G401 (cell line): Measurements from ENCODE around the gene ZNF708. TPM values are rescaled to one million over a fixed set of nuclear protein-coding genes. Genes with fewer than 3 reads are reported as not detected.
"Not testable (repeated sequence)": the region's sequence is repeated elsewhere in the genome, so short reads cannot be mapped to it uniquely, and the experiment has no call there.

Source experiments
- DNase-seq: peaks from one replicate; pipeline ENCODE4 v3.0.0-alpha.2; 2015; ENCODE audit warnings: low spot score
- in situ Hi-C: cut with HindIII; loops from 2 replicates; pipeline ENCODE4 v1.10.0; 2016; ENCODE audit warnings: low sequenced_read_pairs, mixed read lengths
- total RNA-seq: library from RNA; depleted of rRNA; stranded (reverse); fragments of >200 nt; shearing (Covaris generic); gene quantifications from 2 replicates; pipeline ENCODE4 v1.2.3, GENCODE V29; 2014; rRNA removed

ZNF708 gene
- total RNA-seq: 5.5 and 29.7 TPM in 2 replicates

- in situ Hi-C loops: no loop called here
- peak; percentile 97 for DNase-seq
Observed at GRCh38 chr19:21328885-21329605, at the start of gene ZNF708. Gene ZNF708 (minus strand): TSS chr19:21329410. CDS start chr19:21329212, 198 bp downstream.

DNA sequence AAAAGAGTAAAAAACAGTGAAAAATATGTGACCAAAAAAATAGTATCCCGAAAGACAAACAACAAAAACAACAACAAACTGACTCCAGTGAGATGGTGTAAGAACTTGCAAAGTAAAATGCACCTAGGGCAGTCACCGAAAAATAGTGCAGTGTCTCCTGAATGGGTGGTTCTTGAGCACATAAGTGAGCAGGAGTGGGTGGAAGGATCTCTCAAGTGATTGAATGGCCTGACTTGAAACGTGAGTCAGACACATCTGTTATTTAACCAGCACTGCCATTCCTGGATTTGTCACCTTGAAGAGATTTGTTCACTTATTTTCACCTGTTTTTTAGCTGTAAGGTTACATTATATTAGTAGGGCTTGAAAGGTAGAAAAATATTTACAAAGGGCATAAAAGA, 33.1 kb upstream of the ZNF708 start:
- DNase-seq: no peak
- in situ Hi-C loops: no loop called here

DNA sequence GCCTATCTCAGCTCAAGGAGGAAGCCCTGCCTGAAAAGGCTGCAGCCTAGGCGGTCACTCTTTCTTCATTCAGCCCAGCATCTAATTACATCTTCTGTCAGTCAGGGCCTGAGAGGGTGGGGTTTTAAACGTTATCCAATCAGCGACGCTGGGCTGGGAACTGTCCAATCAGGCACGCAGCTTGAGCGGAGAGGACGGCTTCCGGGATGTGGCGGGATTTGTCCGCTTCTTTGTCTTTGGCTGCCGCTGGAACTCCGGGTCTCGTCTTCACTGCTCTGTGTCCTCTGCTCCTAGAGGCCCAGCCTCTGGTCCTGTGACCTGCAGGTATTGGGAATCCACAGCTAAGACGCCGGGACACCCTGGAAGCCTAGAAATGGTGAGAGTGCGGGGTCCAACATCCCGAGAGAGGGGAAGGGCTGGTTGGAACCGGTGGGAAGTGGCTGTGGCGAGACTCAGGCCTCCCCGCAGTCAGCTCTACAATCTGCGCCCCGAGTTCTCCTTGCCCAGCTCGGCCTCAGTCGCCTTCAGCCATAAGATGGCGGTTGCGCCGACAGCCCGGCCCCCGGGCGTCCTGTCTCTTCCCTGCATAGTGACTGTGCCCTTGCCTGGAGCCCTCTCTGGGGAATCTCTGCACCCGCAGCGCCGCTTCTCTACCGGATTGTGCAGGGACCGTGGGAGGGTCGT, 29.7 kb upstream of the ZNF708 start, which contains the start of gene ZNF738:
ZNF738 (plus strand) TSS at position 233 of the 684 bp plus-strand sequence; CDS start at position 374, 141 bp downstream.
- in situ Hi-C loops: no loop called here

DNA sequence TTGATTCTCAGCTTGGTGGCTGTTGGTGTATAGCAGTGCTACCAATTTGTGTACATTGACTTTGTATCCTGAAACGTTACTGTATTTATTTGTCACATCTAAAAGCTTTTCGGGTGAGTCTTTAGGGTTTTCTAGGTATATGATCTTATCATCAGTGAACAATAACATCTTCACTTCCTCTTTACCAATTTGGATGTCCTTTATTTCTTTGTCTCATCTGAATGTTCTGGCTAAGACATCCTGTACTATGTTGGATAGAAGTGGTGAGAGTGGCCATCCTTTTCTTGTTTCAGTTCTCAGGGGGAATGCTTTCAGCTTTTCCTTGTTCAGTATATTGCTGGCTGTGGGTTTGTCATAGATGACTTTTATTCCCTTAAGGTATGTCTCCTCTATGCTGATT, 23.6 kb upstream of the ZNF708 start:
- DNase-seq: no peak
- in situ Hi-C loops: no loop called here

More for the DNA sequence above, 29.7 kb upstream of the ZNF708 start, which contains the start of gene ZNF738:
- DNase-seq: peak; percentile 99

DNA sequence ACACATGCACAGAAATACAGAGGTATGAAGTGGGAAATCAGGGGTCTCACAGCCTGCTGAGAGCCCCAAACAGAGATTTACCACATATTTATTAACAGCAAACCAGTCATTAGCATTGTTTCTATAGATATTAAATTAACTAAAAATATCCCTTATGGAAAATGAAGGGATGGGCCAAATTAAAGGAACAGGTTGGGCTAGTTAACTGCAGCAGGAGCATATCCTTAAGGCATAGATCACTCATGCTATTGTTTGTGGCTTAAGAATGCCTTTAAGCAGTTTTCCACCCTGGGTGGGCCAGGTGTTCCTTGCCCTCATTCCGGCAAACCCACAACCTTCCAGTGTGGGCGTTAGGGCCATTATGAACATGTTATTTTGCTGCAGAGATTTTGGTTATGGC, 15.6 kb upstream of the ZNF708 start:
- in situ Hi-C loops, DNase-seq: not testable (repeated sequence)

DNA sequence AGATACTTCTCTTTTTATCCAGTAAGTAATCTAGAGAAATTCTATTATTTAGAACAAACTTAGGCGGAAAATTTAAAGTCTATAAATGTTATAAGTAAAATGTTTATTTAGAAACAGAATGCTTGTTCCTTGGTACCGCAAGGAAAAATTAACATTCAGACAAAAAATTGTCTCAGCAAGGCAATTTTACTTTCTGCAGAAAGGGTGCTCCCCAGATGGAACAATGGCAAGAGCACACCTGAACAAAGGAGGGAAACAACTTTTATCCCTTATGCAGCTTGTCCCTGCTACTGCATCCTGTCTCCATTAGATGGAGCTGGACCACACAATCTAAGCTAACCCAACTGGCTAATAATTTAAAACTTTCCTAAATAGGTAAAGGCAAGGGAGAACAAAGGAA, 6.5 kb upstream of the ZNF708 start:
- in situ Hi-C loops: no loop called here
- no peak for DNase-seq

- in situ Hi-C loops: no loop called here
- peak; percentile 38 for DNase-seq
Observed at GRCh38 chr19:21328406-21328805, 804 bp downstream of the ZNF708 start.

GRCh38 chr19:21326169-21326568, 3.0 kb downstream of the ZNF708 start:
- in situ Hi-C loops: no loop called here

GRCh38 chr19:21323000-21323399, 6.2 kb downstream of the ZNF708 start:
- in situ Hi-C loops: no loop called here
- no peak for DNase-seq

More at GRCh38 chr19:21326169-21326568, 3.0 kb downstream of the ZNF708 start:
- DNase-seq: no peak

DNA sequence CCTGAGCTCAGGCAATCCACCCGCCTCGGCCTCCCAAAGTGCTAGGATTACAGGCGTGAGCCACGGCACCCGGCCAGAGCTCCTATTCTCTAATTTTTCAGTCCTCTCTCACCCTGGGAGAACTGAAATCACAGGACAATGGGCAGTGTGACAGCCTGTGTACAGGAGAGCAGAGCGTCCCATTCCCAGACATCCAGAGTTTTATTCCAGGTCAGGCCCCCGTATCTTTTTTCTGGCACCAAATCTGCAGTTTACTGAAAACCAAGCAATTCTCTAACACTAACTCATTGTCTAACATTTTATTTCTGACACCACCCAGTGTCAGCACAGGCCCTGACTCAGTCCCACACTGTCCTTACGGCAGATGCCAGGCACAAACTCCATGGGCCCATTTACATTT, 6.7 kb downstream of the ZNF708 start:
- peak; percentile 16 for DNase-seq
- in situ Hi-C loops: no loop called here

GRCh38 chr19:21321996-21322395, 7.2 kb downstream of the ZNF708 start:
- DNase-seq: no peak
- in situ Hi-C loops: no loop called here

- in situ Hi-C loops: no loop called here
Observed at GRCh38 chr19:21321134-21321533, 8.1 kb downstream of the ZNF708 start.

GRCh38 chr19:21317821-21318220, 11.4 kb downstream of the ZNF708 start:
- in situ Hi-C loops: no loop called here
- no peak for DNase-seq

More at GRCh38 chr19:21321134-21321533, 8.1 kb downstream of the ZNF708 start:
- DNase-seq: no peak

DNA sequence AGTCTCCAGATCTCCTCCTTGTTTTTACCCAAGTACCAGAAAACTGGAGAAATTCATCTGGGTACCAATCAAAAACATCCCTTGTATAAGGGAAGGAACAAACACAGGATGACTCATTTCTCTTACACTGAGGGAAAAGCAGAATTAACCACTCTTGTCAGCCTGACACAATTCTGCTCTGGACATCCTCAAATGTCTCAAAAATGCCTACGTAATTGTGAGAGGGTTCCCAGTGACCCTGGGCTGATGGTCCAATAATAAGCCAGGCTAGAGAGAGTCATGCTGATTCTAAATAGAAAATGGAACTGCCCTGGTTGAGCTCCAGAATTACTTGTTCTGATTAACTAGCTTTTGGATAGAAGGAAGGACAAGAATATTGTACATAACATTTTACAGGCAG, 14.5 kb downstream of the ZNF708 start:
- DNase-seq: peak; percentile 14
- in situ Hi-C loops: no loop called here

- DNase-seq, in situ Hi-C loops: not testable (repeated sequence)
Observed at GRCh38 chr19:21312807-21313206, 16.4 kb downstream of the ZNF708 start.

DNA sequence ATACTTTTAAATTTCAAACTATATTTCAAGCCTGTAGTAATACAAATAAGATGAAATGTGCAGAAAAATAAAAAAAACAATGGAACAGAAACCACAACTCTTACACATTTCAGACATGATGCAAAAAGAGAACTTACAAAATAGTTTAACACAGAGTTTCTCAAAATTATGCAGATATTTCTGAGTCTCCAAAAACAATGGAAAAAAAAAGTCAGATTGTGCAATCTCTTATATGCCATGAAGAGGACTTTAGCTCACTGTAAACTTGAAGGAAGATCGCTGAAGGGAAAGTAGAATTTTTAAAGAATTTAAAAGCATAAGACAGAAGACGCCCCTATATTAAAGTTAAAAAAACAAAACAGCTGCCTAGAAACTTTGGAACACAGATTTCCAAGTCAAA, 20.4 kb downstream of the ZNF708 start:
- in situ Hi-C loops: no loop called here
- DNase-seq: no peak

DNA sequence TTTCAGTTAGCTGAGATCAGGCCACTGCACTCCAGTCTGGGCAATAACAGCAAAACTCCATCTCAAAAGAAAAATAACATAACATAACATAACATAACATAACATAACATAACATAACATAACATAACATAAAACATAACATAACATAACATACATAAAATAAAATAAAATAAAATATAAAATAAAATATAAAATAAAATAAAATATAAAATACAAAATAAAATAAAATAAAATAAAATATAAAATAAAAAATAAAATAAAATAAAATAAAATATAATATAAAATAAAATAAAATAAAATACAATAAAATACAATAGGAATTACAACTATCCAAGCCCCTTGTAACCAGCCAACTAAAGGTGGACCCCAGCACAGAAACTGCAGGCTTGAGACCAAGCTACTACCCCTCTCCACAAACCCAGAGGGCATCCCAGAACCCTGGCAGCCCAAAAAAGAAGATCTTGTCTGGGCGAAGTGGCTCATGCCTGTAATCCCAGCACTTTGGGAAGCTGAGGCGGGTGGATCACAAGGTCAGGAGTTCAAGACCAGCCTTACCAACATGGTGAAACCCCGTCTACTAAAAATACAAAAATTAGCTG, 22.2 kb downstream of the ZNF708 start:
- in situ Hi-C loops, DNase-seq: not testable (repeated sequence)

- DNase-seq, in situ Hi-C loops: not testable (repeated sequence)
Observed at GRCh38 chr19:21293768-21294167, 35.4 kb downstream of the ZNF708 start.

- DNase-seq: no peak
- in situ Hi-C loops: no loop called here
Observed at GRCh38 chr19:21269813-21270212, 59.4 kb downstream of the ZNF708 start.

GRCh38 chr19:21264891-21265290, 64.3 kb downstream of the ZNF708 start:
- no peak for DNase-seq
- in situ Hi-C loops: no loop called here
